Esophagus muscularis mucosa (tissue), 4 donors: ENCODE measurements around the gene DNLZ. TPM values are rescaled to one million over a fixed set of nuclear protein-coding genes. Genes with fewer than 3 reads are reported as not detected.

Experiments
- DNase-seq: peaks from one replicate; pipeline ENCODE4 v3.0.0-alpha.2; 2017; ENCODE audit errors: extremely low spot score
- H3K27ac ChIP-seq, 4 donors: fragments of 200-600 bp; sonication (generic); replicated peaks in 1 of 4; 1 replicate in 3 of 4; 2 replicates in 1 of 4; pipeline ENCODE4 v1.5.1; 2016 to 2019; ENCODE audit warnings: mild to moderate bottlenecking in 1 of 4
- H3K27me3 ChIP-seq, 4 donors: fragments of 200-600 bp; sonication (generic); one replicate each; pipeline versions ENCODE4 v1.5.1 to v1.6.0; 2016 to 2019
- H3K36me3 ChIP-seq, 4 donors: fragments of 200-600 bp; sonication (generic); one replicate each; pipeline ENCODE4 v1.5.1; 2016 to 2019
- H3K4me1 ChIP-seq, 4 donors: fragments of 200-600 bp; sonication (generic); one replicate each; pipeline ENCODE4 v1.5.1; 2016 to 2019
- H3K4me3 ChIP-seq, 4 donors: fragments of 200-600 bp; sonication (generic); 1 replicate in 2 of 4; 2 replicates in 2 of 4; pipeline ENCODE4 v1.5.1; 2016 to 2019; ENCODE audit warnings: mild to moderate bottlenecking in 4 of 4, moderate library complexity in 1 of 4
- H3K9me3 ChIP-seq, 4 donors: fragments of 200-600 bp; sonication (generic); 1 replicate in 3 of 4; 2 replicates in 1 of 4; pipeline ENCODE4 v1.5.1; 2016 to 2019
- EP300 ChIP-seq: sonication (generic); formaldehyde crosslinking; IDR thresholded peaks from one replicate; pipeline ENCODE4 v1.6.1; 2017; ENCODE audit warnings: antibody characterized with exemption
- POLR2A ChIP-seq: fragments of 450-650 bp; IDR thresholded peaks from one replicate; pipeline ENCODE4 v1.6.1; 2017; ENCODE audit warnings: antibody characterized with exemption, moderate library complexity, mild to moderate bottlenecking, low read depth
- POLR2AphosphoS5 ChIP-seq, 2 donors: sonication (generic); formaldehyde crosslinking; IDR thresholded peaks; one replicate each; pipeline ENCODE4 v1.6.1; 2017; ENCODE audit warnings: antibody characterized with exemption in 2 of 2
- WGBS: methylation state at CpG from one replicate; pipeline ENCODE4 v1.1.5; 2018; 5-methylcytosine and 5-hydroxymethylcytosine counted together
- intact Hi-C: fragments of 100-400 bp; cut with DNase I; formaldehyde crosslinking; loops from one replicate; pipeline ENCODE4 v1.15.1; 2023
- total RNA-seq, 4 donors: library from RNA; depleted of rRNA; stranded (reverse); fragments of >200 nt; gene quantifications; one replicate each; pipeline versions ENCODE4 v1.1.0 to v1.2.1, GENCODE V29; 2016
- TF ChIP-seq, protein P1 (sequence below), 3 experiments: fragments of 200-600 bp in 2 of 3; fragments of 450-650 bp in 1 of 3; sonication (generic) in 2 of 3; IDR thresholded peaks; one replicate each; pipeline ENCODE4 v1.5.1; 2017 to 2019; ENCODE audit warnings: antibody characterized with exemption in 3 of 3, mild to moderate bottlenecking in 2 of 3, moderate library complexity in 1 of 3

DNLZ gene
- total RNA-seq, 4 donors from 2014 or later: 29.5 to 41.3 (median 35.8) TPM

DNA sequence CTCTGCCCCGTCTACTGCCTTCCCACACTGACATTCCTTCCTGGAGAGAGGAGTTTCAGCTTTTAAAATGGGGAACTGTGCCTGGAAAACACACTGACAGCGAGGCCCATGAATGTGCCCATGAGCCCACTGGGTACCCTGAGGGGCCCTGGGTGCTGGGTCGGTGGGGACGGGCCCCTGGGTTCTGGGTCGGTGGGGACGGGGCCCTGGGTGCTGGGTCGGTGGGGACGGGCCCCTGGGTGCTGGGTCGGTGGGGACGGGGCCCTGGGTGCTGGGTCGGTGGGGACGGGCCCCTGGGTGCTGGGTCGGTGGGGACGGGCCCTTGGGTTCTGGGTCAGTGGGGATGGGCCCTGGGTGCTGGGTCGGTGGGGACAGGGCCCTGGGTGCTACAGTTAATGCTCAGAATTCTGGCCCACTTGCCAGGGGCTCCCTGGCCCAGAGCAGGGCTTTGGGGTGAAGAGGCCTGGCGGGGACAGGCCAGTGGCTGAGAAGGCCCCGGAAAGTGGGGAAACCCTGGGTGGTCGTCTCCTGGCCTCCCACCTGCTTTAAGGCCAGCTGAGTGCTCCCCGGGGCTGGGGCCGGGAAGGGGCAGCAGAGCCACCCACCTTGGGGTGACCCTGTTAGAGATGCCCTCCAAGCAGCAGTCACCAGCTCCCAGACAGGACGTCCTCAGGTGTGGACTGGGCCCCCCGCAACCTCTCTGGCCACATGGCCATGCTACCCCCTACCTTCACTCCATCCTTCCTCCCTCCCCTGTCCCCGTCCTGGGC, 33.7 kb downstream of the DNLZ start:
- H3K4me3 ChIP-seq: no peak overlapping the region
- peaks cover 0 to 23% (median 6%) of the 10 kb centered on the region in 4 donors for H3K36me3 ChIP-seq
- intact Hi-C loops: no loop called here
- H3K27ac ChIP-seq: peak overlapping the region in 1 of 4 donors; percentile 79
- 90% methylated on average over 16 of the region's 23 CpGs for WGBS
- peaks cover 32 to 50% (median 42%) of the 10 kb centered on the region in 4 donors for H3K4me1 ChIP-seq
- H3K27me3 ChIP-seq: no peaks in the 10 kb centered on the region
- no peak for DNase-seq
- TF ChIP-seq EP300 (no peak), POLR2AphosphoS5 (IDR thresholded peaks at IDR 0.05) (no peak), POLR2A (no peak)
- TF ChIP-seq, protein P1, sequence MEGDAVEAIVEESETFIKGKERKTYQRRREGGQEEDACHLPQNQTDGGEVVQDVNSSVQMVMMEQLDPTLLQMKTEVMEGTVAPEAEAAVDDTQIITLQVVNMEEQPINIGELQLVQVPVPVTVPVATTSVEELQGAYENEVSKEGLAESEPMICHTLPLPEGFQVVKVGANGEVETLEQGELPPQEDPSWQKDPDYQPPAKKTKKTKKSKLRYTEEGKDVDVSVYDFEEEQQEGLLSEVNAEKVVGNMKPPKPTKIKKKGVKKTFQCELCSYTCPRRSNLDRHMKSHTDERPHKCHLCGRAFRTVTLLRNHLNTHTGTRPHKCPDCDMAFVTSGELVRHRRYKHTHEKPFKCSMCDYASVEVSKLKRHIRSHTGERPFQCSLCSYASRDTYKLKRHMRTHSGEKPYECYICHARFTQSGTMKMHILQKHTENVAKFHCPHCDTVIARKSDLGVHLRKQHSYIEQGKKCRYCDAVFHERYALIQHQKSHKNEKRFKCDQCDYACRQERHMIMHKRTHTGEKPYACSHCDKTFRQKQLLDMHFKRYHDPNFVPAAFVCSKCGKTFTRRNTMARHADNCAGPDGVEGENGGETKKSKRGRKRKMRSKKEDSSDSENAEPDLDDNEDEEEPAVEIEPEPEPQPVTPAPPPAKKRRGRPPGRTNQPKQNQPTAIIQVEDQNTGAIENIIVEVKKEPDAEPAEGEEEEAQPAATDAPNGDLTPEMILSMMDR (IDR thresholded peaks at IDR 0.05): no peak
- no peaks in the 10 kb centered on the region for H3K9me3 ChIP-seq

DNA sequence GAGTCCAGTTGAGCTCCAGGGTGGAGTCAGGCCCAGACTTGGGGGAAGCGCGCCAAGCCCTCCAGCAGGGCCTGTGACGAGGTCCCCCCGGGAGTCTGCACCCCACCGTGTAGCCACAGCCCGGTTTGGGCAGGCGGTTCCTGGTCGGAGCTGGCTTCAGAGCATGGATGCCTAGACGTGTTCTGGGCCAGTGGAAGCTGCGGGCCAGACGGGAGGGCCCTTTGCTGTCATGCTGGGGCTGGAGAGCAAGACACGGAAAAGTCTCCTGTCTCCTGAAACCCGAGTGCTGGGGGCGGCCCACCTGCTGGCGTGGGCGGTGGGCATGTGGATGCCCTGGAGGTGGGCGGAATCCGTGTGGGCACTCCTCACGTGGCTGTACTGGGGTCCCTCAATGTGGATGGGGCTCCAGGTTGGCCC, 34.3 kb downstream of the DNLZ start:
- 62% methylated on average over 12 of the region's 19 CpGs for WGBS
- Histone ChIP-seq H3K27me3 (no peaks in the 10 kb centered on the region), H3K27ac (peak overlapping the region in 1 of 4 donors; percentile 79), H3K4me1 (peaks cover 32 to 50% (median 45%) of the 10 kb centered on the region in 4 donors), H3K36me3 (peaks cover 0 to 17% (median 3%) of the 10 kb centered on the region in 4 donors), H3K9me3 (no peaks in the 10 kb centered on the region), H3K4me3 (peak overlapping the region; percentile 78 to 90 (median 81))
- intact Hi-C loops: no loop called here
- no peak for TF ChIP-seq POLR2AphosphoS5 (IDR thresholded peaks at IDR 0.05)
- TF ChIP-seq EP300: no peak
- TF ChIP-seq, protein P1 (IDR thresholded peaks at IDR 0.05): no peak
- TF ChIP-seq POLR2A: no peak
- DNase-seq: no peak

DNA sequence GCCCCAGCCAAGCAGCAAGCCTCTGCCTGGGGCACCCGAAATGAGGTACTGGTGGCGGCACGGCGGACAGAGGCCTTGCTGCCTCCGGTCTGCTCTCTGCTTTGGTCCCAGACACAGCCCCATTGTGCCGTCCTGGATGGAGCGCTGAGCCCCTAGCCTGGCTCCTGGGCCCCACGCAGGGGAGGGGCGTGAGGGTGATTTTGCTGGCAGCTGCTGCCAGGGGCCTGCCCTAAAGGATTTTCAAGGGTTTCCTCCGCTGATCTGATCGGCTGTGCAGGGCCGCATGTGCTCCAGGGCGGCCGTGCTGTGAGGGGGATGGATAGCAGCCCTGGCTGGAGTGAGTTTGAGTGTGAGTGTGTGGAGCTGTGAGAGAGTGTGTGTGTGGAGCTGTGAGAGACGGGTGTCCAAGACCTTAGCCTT, 34.9 kb downstream of the DNLZ start:
- Histone ChIP-seq H3K9me3 (no peaks in the 10 kb centered on the region), H3K27ac (peak overlapping the region; percentile 76 to 79 (median 76)), H3K4me1 (peaks cover 32 to 50% (median 45%) of the 10 kb centered on the region in 4 donors), H3K4me3 (peak overlapping the region; percentile 78 to 90 (median 81)), H3K36me3 (peaks cover 0 to 13% (median 0%) of the 10 kb centered on the region in 4 donors), H3K27me3 (no peaks in the 10 kb centered on the region)
- 14% methylated on average over 6 of the region's 15 CpGs for WGBS
- intact Hi-C loops: no loop called here
- TF ChIP-seq EP300: no peak
- no peak for TF ChIP-seq POLR2AphosphoS5 (IDR thresholded peaks at IDR 0.05)
- TF ChIP-seq POLR2A: no peak
- TF ChIP-seq, protein P1 (IDR thresholded peaks at IDR 0.05): no peak
- DNase-seq: no peak

DNA sequence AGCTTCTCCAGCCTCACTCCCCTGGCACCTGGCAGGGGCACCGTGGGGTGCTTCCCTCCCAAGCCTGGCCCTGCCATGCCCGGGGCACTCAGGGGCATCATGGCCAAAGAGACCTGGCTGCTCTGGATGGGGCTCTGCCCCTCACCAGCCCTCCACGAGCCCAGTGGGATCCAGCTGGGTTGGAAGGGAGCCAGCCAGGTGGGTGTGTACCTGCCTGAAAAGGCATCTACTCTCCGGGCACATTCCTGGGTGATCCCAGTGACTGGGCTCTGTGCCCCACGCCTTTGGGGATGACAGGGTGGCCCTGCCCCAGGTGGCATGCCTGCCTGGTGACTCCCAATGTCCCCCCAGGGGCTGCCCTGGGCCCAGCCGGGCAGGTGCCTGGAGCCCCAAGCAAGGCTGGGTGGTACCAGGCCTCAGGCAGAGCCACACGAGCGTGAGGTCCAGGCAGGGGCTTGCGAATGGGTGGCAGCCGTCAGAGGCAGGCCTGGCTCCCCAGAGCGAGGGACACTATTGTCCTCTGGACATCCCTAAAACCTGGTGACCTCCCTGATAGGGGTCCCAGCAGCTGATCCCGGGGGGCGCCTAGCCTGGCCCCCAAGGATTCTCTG, 35.4 kb downstream of the DNLZ start:
- TF ChIP-seq POLR2AphosphoS5 (IDR thresholded peaks at IDR 0.05) (no peak), EP300 (no peak)
- Histone ChIP-seq H3K27me3 (no peaks in the 10 kb centered on the region), H3K4me3 (peak overlapping the region; percentile 78 to 90 (median 81)), H3K36me3 (peaks cover 0 to 13% (median 0%) of the 10 kb centered on the region in 4 donors), H3K4me1 (peaks cover 32 to 50% (median 45%) of the 10 kb centered on the region in 4 donors), H3K27ac (peak overlapping the region; percentile 76 to 79 (median 76)), H3K9me3 (no peaks in the 10 kb centered on the region)
- intact Hi-C loops: no loop called here
- DNase-seq: no peak
- WGBS: no CpG with 5 or more reads among the region's 13 CpGs
